ENCODE results near the gene PIGX. TPM values are rescaled to one million over a fixed set of nuclear protein-coding genes. Genes with fewer than 3 reads are reported as not detected.

The PIGX gene
- total RNA-seq = 27.7 and 34.1 TPM in 2 replicates
- 13.2 TPM for polyA plus RNA-seq (2012)

GRCh38 chr3:196711838-196712513 lies at the start of gene PIGX, which contains the start of gene CEP19:
PIGX (plus strand) TSS chr3:196712377.
CEP19 (minus strand) TSS chr3:196712250; CDS start chr3:196708657, 3,593 bp downstream.
- DNase-seq (ENCODE audit: low read depth) = peak; percentile 90

- no peak for DNase-seq (ENCODE audit: low read depth)
Observed at GRCh38 chr3:196662711-196663571, 49.2 kb upstream of the PIGX start.

GRCh38 chr3:196666001-196666867 lies 45.9 kb upstream of the PIGX start:
- DNase-seq (ENCODE audit: low read depth) = peak; percentile 95

GRCh38 chr3:196667056-196667825 lies 44.9 kb upstream of the PIGX start:
- DNase-seq (ENCODE audit: low read depth) = no peak

DNA sequence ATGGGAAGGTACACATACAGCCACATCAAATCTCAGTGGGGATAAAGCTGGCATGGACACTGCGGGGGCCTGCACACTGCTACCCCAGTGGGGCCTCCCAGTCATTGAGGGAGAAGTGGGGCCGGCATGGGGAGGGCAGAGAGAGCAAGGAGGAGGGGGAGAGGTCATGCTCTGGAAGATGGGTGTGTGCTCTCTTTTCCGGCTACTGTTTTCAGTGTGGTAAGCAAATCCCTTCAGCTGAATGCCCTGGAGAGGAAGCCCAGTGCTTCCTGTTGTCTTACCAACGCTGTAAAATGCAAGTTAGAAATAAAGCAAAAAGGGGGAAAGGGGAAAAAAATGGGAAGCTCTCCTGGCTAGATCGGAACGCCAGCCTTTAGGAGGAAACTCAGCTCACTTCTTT lies 41.8 kb upstream of the PIGX start:
- DNase-seq (ENCODE audit: low read depth) = no peak

DNA sequence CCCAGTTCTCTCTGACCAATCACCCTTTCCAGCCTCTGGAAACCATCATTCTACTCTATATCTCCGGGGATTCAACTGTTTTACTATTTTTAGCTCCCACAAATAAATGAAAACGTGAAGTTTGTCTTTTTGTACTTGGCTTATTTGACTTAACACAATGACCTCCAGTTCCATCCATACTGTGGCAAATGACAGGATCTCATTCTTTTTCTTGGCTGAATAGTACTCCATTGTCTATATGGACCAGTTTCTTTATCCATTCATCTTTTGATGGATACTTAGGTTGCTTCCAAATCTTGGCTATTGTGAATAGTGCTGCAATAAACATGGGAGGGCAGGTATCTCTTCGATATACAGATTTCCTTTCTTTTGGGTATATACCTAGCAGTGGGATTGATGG lies 38.5 kb upstream of the PIGX start:
- no peak for DNase-seq (ENCODE audit: low read depth)

- DNase-seq (ENCODE audit: low read depth) = no peak
Observed at GRCh38 chr3:196677353-196677752, 34.8 kb upstream of the PIGX start.

DNA sequence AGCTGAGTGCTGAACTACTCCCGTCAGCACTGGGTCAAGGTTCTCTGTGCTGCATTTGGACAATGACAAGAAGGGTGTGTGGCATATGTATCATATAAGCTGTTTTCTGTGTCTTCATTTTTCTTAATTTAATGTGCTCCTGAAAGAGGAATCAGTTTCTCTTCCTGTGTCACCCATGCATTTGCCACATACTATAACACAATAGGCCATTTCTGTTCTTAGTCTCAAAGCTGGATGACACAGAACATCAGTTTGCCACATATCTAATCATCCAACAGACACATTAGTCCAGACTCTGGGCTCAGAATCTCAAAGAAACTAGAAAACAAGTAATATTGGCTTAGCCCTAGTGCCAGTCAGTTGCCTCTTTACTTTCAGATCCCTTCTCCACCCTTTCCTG lies 34.2 kb upstream of the PIGX start:
- no peak for DNase-seq (ENCODE audit: low read depth)

DNA sequence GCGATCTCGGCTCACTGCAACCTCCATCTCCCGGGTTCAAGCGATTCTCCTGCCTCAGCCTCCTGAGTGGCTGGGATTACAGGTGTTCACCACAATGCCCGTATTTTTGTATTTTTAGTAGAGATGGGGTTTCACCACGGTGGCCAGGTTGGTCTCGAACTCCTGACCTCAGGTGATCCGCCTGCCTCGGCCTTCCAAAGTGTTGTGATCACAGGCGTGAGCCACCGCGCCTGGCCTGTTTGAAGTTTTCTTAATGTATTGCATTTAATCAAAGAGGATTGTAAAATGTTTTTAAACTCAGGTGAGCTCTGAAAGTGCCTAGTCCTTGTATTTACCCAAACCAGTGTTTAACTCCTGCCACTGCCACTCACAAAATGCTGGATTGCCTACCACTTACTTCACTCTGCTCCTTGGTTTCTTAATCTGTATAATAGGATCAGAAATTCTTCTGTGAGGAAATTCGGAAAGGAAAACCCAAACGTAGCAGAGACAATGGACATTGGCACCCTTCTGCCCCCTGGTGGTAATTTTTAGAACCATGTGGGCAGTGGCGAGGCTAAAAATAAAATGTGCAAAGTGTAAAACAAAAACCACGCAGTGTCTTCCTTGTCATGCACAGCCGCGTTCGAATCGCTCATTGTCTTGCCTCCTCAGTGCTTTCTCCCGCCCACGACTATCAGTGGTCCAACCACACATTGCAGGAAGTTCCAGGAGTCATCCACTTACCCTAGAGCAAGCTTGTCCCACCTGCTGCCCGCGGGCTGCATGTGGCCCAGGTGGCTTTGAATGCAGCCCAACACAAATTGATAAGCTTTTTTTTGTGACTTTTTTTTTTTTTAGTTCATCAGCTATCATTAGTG lies 27.4 kb upstream of the PIGX start:
- DNase-seq (ENCODE audit: low read depth) = peak; percentile 82

DNA sequence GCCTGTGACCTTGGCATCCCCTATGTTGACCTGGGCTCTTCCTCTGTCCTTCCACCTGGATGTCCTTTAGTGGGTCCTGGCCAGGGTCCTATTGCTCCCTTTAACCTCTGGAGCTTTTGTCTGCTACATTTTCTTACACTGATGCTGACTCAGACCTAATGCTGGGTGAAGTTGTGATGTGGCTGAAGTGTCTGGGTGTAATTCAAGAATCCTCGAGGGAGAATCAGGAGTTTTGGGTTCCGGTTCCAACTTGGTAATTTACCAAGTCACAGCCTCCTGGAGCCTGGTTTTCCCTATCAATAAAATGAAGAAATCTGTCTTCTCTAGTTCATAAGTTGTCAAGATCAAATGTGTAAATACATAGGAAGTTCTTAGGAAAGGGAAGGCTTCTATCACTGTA lies 25.7 kb upstream of the PIGX start:
- DNase-seq (ENCODE audit: low read depth) = no peak

DNA sequence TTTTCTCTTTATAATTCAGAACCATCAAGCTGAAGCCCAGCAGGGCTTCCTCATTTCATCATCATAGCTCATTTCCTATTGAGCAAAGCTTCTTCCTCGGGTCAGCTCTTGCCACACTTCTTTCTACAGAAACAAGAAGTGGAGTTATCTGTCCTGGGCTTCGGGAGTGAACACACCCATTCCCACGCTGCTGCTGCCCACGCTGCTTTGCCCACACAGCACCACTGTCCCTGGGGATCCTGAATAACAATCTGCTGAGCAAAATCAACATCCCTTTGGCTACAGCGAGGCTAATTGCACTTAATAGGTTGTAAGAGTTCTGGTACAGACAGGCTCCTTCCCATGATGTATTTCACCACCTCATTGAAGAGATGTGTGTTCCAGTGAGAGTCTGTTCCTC lies 23.8 kb upstream of the PIGX start:
- DNase-seq (ENCODE audit: low read depth) = peak; percentile 29

GRCh38 chr3:196689941-196690660 lies 22.1 kb upstream of the PIGX start:
- no peak for DNase-seq (ENCODE audit: low read depth)

GRCh38 chr3:196691386-196691785 lies 20.8 kb upstream of the PIGX start:
- DNase-seq (ENCODE audit: low read depth) = no peak

DNA sequence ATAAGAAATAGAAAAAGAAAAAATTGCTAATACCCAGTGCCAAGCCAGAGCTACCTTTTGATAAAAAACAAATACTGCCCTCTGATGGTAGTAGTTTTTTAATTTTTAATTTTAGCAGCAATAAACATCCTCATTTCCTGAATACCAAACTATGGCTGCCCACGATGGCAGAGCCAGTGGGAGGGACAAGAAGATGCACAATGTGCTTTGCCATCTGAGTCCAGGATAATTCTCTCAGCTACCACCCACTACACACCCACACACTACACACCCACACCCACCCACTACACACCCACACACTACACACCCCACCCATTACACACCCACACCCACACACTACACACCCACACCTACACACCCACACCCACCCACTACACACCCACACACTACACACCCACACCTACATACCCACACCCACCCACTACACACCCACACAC lies 18.0 kb upstream of the PIGX start:
- DNase-seq (ENCODE audit: low read depth) = peak; percentile 30

DNA sequence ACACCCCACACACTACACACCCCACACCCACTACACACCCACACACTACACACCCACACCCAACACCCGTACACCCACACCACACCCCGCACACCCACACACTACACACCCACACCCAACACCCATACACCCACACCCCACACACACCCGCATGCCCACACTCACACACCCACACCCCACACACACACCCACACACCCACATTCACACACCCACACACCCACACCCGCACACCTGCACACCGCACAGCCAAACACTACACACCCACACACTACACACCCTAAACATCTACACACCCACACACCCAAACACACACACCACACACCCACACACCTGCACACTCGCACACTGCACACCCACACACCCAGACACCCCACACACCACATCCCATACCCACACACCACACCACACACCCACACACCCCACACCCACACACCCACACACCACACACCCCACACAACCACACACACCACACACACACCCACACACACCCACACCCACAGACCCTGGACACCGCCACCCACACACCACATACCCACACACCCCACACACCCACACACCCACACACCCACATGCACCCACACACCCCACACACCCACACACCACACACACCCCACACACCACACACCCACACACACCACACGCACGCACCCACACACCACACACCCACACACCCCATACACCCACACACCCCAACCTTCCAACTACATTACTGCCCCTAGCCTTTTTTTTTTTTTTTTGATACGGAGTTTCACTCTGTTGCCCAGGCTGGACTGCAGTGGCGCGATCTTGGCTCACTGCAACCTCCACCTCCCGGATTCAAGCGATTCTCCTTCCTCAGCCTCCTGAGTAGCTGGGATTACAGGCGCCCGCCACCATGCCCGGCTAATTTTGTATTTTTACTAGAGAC lies 17.0 kb upstream of the PIGX start:
- DNase-seq (ENCODE audit: low read depth) = no peak

GRCh38 chr3:196695849-196696226 lies 16.3 kb upstream of the PIGX start:
- no peak for DNase-seq (ENCODE audit: low read depth)

DNA sequence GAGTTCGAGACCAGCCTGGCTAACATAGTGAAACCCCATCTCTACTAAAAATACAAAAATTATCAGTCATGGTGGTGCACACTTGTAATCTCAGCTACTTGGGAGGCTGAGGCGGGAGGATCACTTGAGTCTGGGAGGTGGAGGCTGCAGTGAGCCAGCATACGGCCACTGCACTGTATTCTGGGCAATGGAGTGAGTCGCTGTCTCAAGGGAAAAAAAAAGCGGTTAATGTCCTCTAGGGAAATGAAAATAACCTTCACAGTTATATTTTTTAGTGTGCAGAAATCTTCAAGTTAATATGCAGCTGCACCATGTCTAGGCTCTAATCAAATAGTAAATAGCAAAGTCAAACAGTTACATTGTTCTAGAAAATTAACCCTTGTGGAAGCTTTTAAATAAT lies 14.9 kb upstream of the PIGX start:
- no peak for DNase-seq (ENCODE audit: low read depth)

- no peak for DNase-seq (ENCODE audit: low read depth)
Observed at GRCh38 chr3:196699749-196700148, 12.4 kb upstream of the PIGX start.

Data from myocyte (in vitro differentiated cells).